ENCODE results near the gene PRRT1B.

The PRRT1B gene

GRCh38 chr9:131601683-131602181 is 56.4 kb downstream of the PRRT1B start:
- no peak for DNase-seq

GRCh38 chr9:131603199-131603598 is 57.9 kb downstream of the PRRT1B start:
- DNase-seq, result no peak

GRCh38 chr9:131603711-131604439 is 58.6 kb downstream of the PRRT1B start:
- no peak for DNase-seq

GRCh38 chr9:131605770-131606590 is 60.7 kb downstream of the PRRT1B start:
- DNase-seq, result no peak

DNA sequence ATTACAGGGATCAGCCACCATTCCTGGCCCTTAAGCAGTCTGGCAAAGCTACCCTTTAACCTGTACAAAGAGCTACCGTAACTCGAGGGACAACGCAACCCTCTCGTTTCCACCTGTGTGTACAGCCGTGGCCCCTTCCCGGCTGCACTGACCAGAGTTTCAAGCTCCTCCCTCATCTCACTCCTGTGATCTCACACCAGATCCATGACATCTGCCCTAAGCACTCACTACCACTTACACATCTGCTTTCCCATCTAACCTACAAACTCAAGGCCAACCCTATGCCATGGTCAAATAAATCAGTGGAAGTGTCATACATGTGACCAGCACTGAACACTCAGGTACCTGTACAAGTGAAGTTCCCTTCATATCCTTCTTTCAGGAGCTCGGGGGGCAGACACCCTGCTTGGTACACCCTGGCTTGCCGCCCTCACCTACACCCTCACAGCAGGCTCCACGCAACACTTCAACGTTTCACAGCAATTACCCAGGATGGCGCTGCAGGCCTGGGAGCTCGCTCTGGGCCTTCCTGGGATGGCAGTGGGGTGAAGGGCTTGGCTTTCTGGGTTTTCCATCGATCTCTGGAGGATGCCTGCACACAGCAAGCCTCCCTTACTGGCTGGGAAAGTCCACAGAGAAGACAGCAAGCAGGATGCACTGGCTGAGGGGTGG is 61.7 kb downstream of the PRRT1B start:
- DNase-seq, result no peak

- DNase-seq, result no peak
Observed at GRCh38 chr9:131607591-131607990, 62.3 kb downstream of the PRRT1B start.

DNA sequence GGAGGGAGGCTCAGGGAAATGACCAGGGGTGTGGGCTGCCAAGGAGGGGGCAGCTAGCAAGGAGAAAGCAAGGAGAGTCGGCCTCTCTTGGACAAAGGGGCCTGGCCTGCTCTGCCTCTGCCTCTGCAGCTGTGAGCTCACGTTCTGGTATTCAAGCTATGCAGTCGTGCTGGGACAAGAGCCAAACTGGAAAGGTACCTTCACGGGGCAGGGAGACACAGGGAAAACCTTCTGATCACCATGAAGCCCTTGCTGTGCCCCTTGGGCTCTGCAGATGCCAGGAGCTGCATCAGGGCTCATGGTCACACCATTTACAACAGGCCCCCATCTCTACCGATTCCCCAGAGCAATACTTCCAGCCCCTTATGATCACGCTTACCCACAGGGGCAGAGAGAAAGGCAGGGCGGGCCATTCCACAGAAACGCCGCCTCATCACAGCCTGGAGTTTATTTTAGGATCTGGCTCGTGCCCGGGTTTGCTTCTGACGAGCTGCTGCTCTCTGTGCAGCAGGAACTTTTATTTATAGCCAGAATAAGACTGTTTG is 63.2 kb downstream of the PRRT1B start:
- no peak for DNase-seq

Measured in activated naive CD4-positive, alpha-beta T cell treated with Interleukin-2 at 50 U/mL for 16 hours (primary cell).